ENCODE results near the gene ATG16L1. TPM values are rescaled to one million over a fixed set of nuclear protein-coding genes. Genes with fewer than 3 reads are reported as not detected.

The ATG16L1 gene
- total RNA-seq, 3 donors from 2014 or later (not counting 1 experiment from before 2014, with no cell fraction given), result 106 to 142 (median 117) TPM

DNA sequence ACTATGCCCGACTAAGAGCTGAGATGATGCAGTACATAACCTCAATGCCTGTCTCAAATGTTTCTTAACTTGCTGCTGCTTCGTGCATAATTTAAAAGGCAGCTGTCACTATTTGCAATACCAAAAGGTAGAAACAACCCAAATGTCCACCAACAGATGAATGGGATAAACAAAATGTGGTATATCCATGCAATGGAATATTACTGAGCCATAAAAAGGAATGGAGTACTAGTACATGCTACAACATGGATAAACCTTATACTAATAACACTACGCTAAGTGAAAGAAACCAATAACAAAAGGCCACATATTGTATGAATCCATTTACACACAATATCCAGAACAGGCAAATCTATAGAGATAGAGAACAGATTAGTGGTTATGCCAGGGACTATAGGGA, 89.8 kb downstream of the ATG16L1 start:
- 97% methylated on average over 2 of the region's 3 CpGs for WGBS (ENCODE audit: insufficient coverage)
- intact Hi-C loops (cut with micrococcal nuclease), result no loop called here
- H3K9me3 ChIP-seq (ENCODE audit: control insufficient read depth, insufficient read depth, low read length), result no peaks in the 10 kb centered on the region
- no peaks in the 10 kb centered on the region for H3K36me3 Mint-ChIP-seq
- ATAC-seq, result no peak
- TF ChIP-seq, protein P1, sequence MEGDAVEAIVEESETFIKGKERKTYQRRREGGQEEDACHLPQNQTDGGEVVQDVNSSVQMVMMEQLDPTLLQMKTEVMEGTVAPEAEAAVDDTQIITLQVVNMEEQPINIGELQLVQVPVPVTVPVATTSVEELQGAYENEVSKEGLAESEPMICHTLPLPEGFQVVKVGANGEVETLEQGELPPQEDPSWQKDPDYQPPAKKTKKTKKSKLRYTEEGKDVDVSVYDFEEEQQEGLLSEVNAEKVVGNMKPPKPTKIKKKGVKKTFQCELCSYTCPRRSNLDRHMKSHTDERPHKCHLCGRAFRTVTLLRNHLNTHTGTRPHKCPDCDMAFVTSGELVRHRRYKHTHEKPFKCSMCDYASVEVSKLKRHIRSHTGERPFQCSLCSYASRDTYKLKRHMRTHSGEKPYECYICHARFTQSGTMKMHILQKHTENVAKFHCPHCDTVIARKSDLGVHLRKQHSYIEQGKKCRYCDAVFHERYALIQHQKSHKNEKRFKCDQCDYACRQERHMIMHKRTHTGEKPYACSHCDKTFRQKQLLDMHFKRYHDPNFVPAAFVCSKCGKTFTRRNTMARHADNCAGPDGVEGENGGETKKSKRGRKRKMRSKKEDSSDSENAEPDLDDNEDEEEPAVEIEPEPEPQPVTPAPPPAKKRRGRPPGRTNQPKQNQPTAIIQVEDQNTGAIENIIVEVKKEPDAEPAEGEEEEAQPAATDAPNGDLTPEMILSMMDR (IDR thresholded peaks at IDR 0.05), result no peak
- H3K4me3 Mint-ChIP-seq, result no peak overlapping the region
- no peak overlapping the region for H3K27ac ChIP-seq (ENCODE audit: low read length)
- DNase-seq, result no peak
- peaks cover 6 to 7% of the 10 kb centered on the region in 2 donors for H3K4me1 Mint-ChIP-seq
- no peaks in the 10 kb centered on the region for H3K27me3 Mint-ChIP-seq (ENCODE audit: low read depth in 2 of 2)
- H3K36me3 ChIP-seq (ENCODE audit: control insufficient read depth, insufficient read depth, low read length), result no peaks in the 10 kb centered on the region
- no peak overlapping the region for H3K27ac Mint-ChIP-seq
- no peaks in the 10 kb centered on the region for H3K9me3 Mint-ChIP-seq
- H3K27me3 ChIP-seq (ENCODE audit: control insufficient read depth, insufficient read depth, low read length), result no peaks in the 10 kb centered on the region
- peaks cover 3% of the 10 kb centered on the region for H3K4me1 ChIP-seq (ENCODE audit: control insufficient read depth, insufficient read depth, low read length)
- no peak overlapping the region for H3K4me3 ChIP-seq (ENCODE audit: low read length)

DNA sequence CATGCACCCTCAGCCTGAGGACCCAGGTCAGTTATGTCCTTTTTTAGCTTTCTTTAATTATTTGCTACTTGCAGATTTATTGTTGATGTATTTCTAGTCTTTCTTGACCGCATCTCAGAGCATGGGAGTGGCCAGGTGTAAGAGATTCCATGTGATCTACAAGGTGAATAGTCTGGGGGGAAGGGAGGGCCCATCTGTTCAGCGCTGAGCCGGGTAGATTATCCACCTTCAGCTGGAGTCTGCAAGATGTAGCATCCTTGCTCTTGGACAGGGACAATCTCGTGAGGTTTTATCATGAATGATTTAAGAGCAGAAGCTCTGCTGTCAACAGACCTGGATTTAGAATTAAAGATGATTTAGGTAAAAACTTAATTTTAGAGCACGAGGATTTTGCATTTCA, 90.8 kb downstream of the ATG16L1 start:
- intact Hi-C loops (cut with micrococcal nuclease), result no loop called here
- TF ChIP-seq, protein P1 (IDR thresholded peaks at IDR 0.05), result no peak
- no peaks in the 10 kb centered on the region for H3K27me3 ChIP-seq (ENCODE audit: control insufficient read depth, insufficient read depth, low read length)
- WGBS (ENCODE audit: insufficient coverage), result 94% methylated on average over 5 of the region's 5 CpGs
- Mint-ChIP-seq H3K9me3 (no peaks in the 10 kb centered on the region), H3K4me3 (no peak overlapping the region), H3K36me3 (no peaks in the 10 kb centered on the region), H3K27me3 (ENCODE audit: low read depth in 2 of 2) (peaks cover 0 to 3% of the 10 kb centered on the region in 2 donors), H3K27ac (no peak overlapping the region), H3K4me1 (peaks cover 6 to 7% of the 10 kb centered on the region in 2 donors)
- DNase-seq, result no peak
- no peaks in the 10 kb centered on the region for H3K36me3 ChIP-seq (ENCODE audit: control insufficient read depth, insufficient read depth, low read length)
- H3K4me3 ChIP-seq (ENCODE audit: low read length), result no peak overlapping the region
- H3K27ac ChIP-seq (ENCODE audit: low read length), result no peak overlapping the region
- ATAC-seq, result no peak
- no peaks in the 10 kb centered on the region for H3K9me3 ChIP-seq (ENCODE audit: control insufficient read depth, insufficient read depth, low read length)
- peaks cover 3% of the 10 kb centered on the region for H3K4me1 ChIP-seq (ENCODE audit: control insufficient read depth, insufficient read depth, low read length)

DNA sequence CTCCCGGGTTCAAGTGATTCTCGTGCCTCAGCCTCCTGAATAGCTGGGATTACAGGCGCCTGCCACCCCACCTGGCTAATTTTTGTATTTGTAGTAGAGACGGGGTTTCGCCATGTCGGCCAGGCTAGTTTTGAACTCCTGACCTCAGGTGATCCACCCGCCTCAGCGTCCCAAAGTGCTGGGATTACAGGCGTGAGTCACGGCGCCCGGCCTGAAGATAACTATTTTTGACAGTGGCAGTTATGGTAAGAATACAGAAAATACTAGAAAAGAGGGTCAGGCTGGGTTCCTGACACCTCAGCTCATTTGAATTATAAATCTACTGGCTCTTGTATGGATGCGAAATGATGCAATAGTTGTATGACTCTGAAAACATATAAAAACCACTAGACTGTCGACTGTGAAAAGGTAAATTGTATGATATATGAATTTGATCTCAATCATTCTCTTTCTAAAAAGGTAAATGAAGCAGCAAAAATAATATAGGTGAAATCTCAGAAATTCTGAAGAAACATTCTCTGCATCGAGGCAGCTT, 91.8 kb downstream of the ATG16L1 start:
- Histone ChIP-seq H3K36me3 (ENCODE audit: control insufficient read depth, insufficient read depth, low read length) (no peaks in the 10 kb centered on the region), H3K9me3 (ENCODE audit: control insufficient read depth, insufficient read depth, low read length) (no peaks in the 10 kb centered on the region), H3K4me1 (ENCODE audit: control insufficient read depth, insufficient read depth, low read length) (peaks cover 4% of the 10 kb centered on the region), H3K27me3 (ENCODE audit: control insufficient read depth, insufficient read depth, low read length) (no peaks in the 10 kb centered on the region), H3K27ac (ENCODE audit: low read length) (no peak overlapping the region), H3K4me3 (ENCODE audit: low read length) (no peak overlapping the region)
- Mint-ChIP-seq H3K9me3 (no peaks in the 10 kb centered on the region), H3K4me1 (peaks cover 0 to 10% of the 10 kb centered on the region in 2 donors), H3K27ac (no peak overlapping the region), H3K4me3 (no peak overlapping the region), H3K27me3 (ENCODE audit: low read depth in 2 of 2) (peaks cover 0 to 6% of the 10 kb centered on the region in 2 donors), H3K36me3 (no peaks in the 10 kb centered on the region)
- intact Hi-C loops (cut with micrococcal nuclease), result no loop called here
- TF ChIP-seq, protein P1 (IDR thresholded peaks at IDR 0.05), result no peak
- ATAC-seq, result no peak
- WGBS (ENCODE audit: insufficient coverage), result 96% methylated on average over 14 of the region's 15 CpGs
- no peak for DNase-seq

Other genes starting within 250 kb of the ATG16L1 start
- gene NGEF, start 238.4 kb upstream of the ATG16L1 start, total RNA-seq, result not detected
- not detected for gene NEU2, start 219.0 kb upstream of the ATG16L1 start, total RNA-seq
- gene INPP5D, start 191.3 kb upstream of the ATG16L1 start, total RNA-seq, result 100 to 1,000 TPM; 385 to 498 (median 497) TPM
- gene SAG, start 56.1 kb downstream of the ATG16L1 start, total RNA-seq, result under 1 TPM; 0.11 to 0.33 (median 0.12) TPM
- 100 to 1,000 TPM; 299 to 456 (median 329) TPM for gene DGKD, start 102.8 kb downstream of the ATG16L1 start, total RNA-seq

Measured in natural killer cell (primary cell).